Epithelial cell of esophagus (primary cell): ENCODE measurements around the gene CAMK1G.

Experiments
- DNase-seq: peaks from one replicate; pipeline ENCODE4 v3.0.0; 2010; ENCODE audit warnings: low read depth
- H3K4me3 ChIP-seq: 2 replicates; pipeline ENCODE4 v1.5.1; 2011; ENCODE audit warnings: mild to moderate bottlenecking, low read length, control low read depth
- CTCF ChIP-seq: IDR thresholded peaks from 2 replicates; pipeline ENCODE4 v1.5.1; 2011; ENCODE audit warnings: low read depth, mild to moderate bottlenecking, low read length, control low read depth, inconsistent platforms; ENCODE audit not compliant: insufficient read depth; ENCODE audit errors: missing control alignments

The CAMK1G gene

GRCh38 chr1:209595599-209596285, 12.2 kb downstream of the CAMK1G start:
- TF ChIP-seq CTCF: no peak
- no peak overlapping the region for H3K4me3 ChIP-seq
- DNase-seq: no peak

- DNase-seq: peak; percentile 50
- TF ChIP-seq CTCF: no peak
- H3K4me3 ChIP-seq: no peak overlapping the region
These were observed 14.0 kb downstream of the CAMK1G start for GRCh38 chr1:209597499-209597898.

GRCh38 chr1:209598227-209598626, 14.7 kb downstream of the CAMK1G start:
- no peak for DNase-seq
- no peak for TF ChIP-seq CTCF
- H3K4me3 ChIP-seq: no peak overlapping the region

GRCh38 chr1:209600541-209600940, 17.0 kb downstream of the CAMK1G start:
- TF ChIP-seq CTCF: no peak

GRCh38 chr1:209601809-209602657, 18.5 kb downstream of the CAMK1G start:
- TF ChIP-seq CTCF: peak; percentile 86
- DNase-seq: peak; percentile 77
- no peak overlapping the region for H3K4me3 ChIP-seq

More at GRCh38 chr1:209600541-209600940, 17.0 kb downstream of the CAMK1G start:
- DNase-seq: no peak
- H3K4me3 ChIP-seq: no peak overlapping the region

GRCh38 chr1:209603877-209604276, 20.4 kb downstream of the CAMK1G start:
- no peak for DNase-seq
- TF ChIP-seq CTCF: no peak
- H3K4me3 ChIP-seq: no peak overlapping the region
